Ovary (tissue), 9 donors: ENCODE results near the gene ZHX3. TPM values are rescaled to one million over a fixed set of nuclear protein-coding genes. Genes with fewer than 3 reads are reported as not detected.
"Not testable (repeated sequence)": the region's sequence is repeated elsewhere in the genome, so short reads cannot be mapped to it uniquely, and the experiment has no call there.

ENCODE experiments used
- DNase-seq, 5 donors: peaks; one replicate each; pipeline ENCODE4 v3.0.0-alpha.2; 2019 to 2020
- H3K27ac ChIP-seq, 2 donors: fragments of 200-600 bp; one replicate each; pipeline versions ENCODE4 v1.5.1 to v1.8.0; 2019 to 2022
- H3K27me3 ChIP-seq: fragments of 200-600 bp; one replicate; pipeline ENCODE4 v1.8.0; 2022
- H3K36me3 ChIP-seq: fragments of 200-600 bp; sonication (generic); one replicate; pipeline ENCODE4 v1.5.1; 2019
- H3K4me1 ChIP-seq: one replicate; pipeline ENCODE4 v1.8.1; 2013; ENCODE audit warnings: mild to moderate bottlenecking, moderate library complexity; ENCODE audit not compliant: insufficient read depth
- H3K4me3 ChIP-seq: fragments of 200-600 bp; sonication (generic); one replicate; pipeline ENCODE4 v1.5.1; 2017
- H3K9me3 ChIP-seq, 2 donors: fragments of 200-600 bp in 1 of 2; sonication (generic) in 1 of 2; one replicate each; pipeline versions ENCODE4 v1.5.1 to v1.8.1; 2013 to 2019; ENCODE audit warnings: mild to moderate bottlenecking in 1 of 2, moderate library complexity in 1 of 2
- CTCF ChIP-seq, 3 donors: fragments of 450-650 bp in 2 of 3; fragments of 200-600 bp in 1 of 3; IDR thresholded peaks; one replicate each; pipeline versions ENCODE4 v1.5.1 to v1.8.0; 2016 to 2022; ENCODE audit warnings: antibody characterized with exemption in 3 of 3, mild to moderate bottlenecking in 1 of 3
- EP300 ChIP-seq: sonication (generic); formaldehyde crosslinking; IDR thresholded peaks from one replicate; pipeline ENCODE4 v1.6.1; 2017; ENCODE audit warnings: antibody characterized with exemption
- POLR2A ChIP-seq: fragments of 450-650 bp; IDR thresholded peaks from one replicate; pipeline ENCODE4 v1.6.1; 2017; ENCODE audit warnings: antibody characterized with exemption, mild to moderate bottlenecking, moderate library complexity
- WGBS, 3 donors: extraction: QIAGEN DNeasy Blood & Tissue Kit in 1 of 3; methylation state at CpG; one replicate each; pipeline versions ENCODE4 v1.1.5 to v1.1.7; 2013 to 2017; 5-methylcytosine and 5-hydroxymethylcytosine counted together
- intact Hi-C, 4 donors: fragments of 100-400 bp; cut with DNase I; formaldehyde crosslinking; loops; one replicate each; pipeline versions ENCODE4 v1.11.0 to v1.15.1; 2022 to 2023
- polyA plus RNA-seq, 2 donors: library from polyadenylated mRNA; stranded (reverse); fragments of 200-250 nt in 1 of 2; fragments of 350-450 nt in 1 of 2; fragmentation: Illumina TruSeq in 1 of 2; extraction: RNeasy Lipid Tissue Mini Kit (QIAGEN cat#74804) in 1 of 2; gene quantifications; one replicate each; pipeline ENCODE4 v1.2.3, GENCODE V29; 2013 to 2014
- total RNA-seq, 7 donors: library from RNA; depleted of rRNA in 2 of 7; stranded (reverse); fragments of >200 nt in 2 of 7; fragmentation: NEBNext Ultra II Directional in 3 of 7; extraction: Animal tissue kit (Norgen Biotek cat#: 25700) in 3 of 7; gene quantifications; one replicate each; pipeline versions ENCODE4 v1.1.0 to v1.2.4, GENCODE V29; 2016 to 2023
- donor health status: DM: no; HTN: no; CAD: no; lungs with moderate emphysema.
- donor health status: DM: no; HTN: no; CAD: no.
- donor health status: Bipolar disorder and iron deficiency.
- donor health status: DM: yes; HTN: yes; CAD: no.
- donor health status: DM: no; HTN: no; CAD: no.
- donor health status: DM: yes; HTN: yes; CAD: no.

The ZHX3 gene
- total and polyA plus RNA-seq, 9 donors: 17.5 to 72.0 (median 39.6) TPM

GRCh38 chr20:41316602-41317545 is 657 bp downstream of the ZHX3 start:
- Histone ChIP-seq H3K27ac (peak overlapping the region; percentile 74 to 81), H3K4me3 (peak overlapping the region; percentile 85), H3K27me3 (no peaks in the 10 kb centered on the region), H3K4me1 (peaks cover 15% of the 10 kb centered on the region), H3K9me3 (no peaks in the 10 kb centered on the region), H3K36me3 (no peaks in the 10 kb centered on the region)
- peak; percentile 78 to 88 (median 85) for DNase-seq
- TF ChIP-seq POLR2A: no peak
- TF ChIP-seq EP300: no peak
- no peak for TF ChIP-seq CTCF (IDR thresholded peaks at IDR 0.05)
- 1% methylated on average over 53 to 66 of the region's 66 CpGs for WGBS, 3 donors
- intact Hi-C loops: loop anchor here in 2 of 4 donors (5.0 to 10.0 kb wide), 2 partner anchors 62 to 70 kb away; no protein-coding TSS in a partner anchor

- no peak for DNase-seq
- peak overlapping the region in 1 of 2 donors; percentile 74 for H3K27ac ChIP-seq
- H3K27me3 ChIP-seq: no peaks in the 10 kb centered on the region
- H3K36me3 ChIP-seq: no peaks in the 10 kb centered on the region
- no peaks in the 10 kb centered on the region for H3K9me3 ChIP-seq
- intact Hi-C loops: loop anchor here in 2 of 4 donors (5.0 to 10.0 kb wide), 2 partner anchors 61 to 69 kb away; no protein-coding TSS in a partner anchor
- H3K4me3 ChIP-seq: peak overlapping the region; percentile 85
- peaks cover 15% of the 10 kb centered on the region for H3K4me1 ChIP-seq
- 8 to 17% (median 10%) methylated on average over 6 of the region's 6 CpGs for WGBS, 3 donors
- TF ChIP-seq EP300 (no peak), CTCF (IDR thresholded peaks at IDR 0.05) (no peak), POLR2A (no peak)
Measured at GRCh38 chr20:41316051-41316450, 1.5 kb downstream of the ZHX3 start.

GRCh38 chr20:41314386-41314785 is 3.1 kb downstream of the ZHX3 start:
- Histone ChIP-seq H3K27me3 (no peaks in the 10 kb centered on the region), H3K9me3 (no peaks in the 10 kb centered on the region), H3K4me3 (no peak overlapping the region), H3K36me3 (no peaks in the 10 kb centered on the region), H3K27ac (peak overlapping the region in 1 of 2 donors; percentile 41), H3K4me1 (peaks cover 25% of the 10 kb centered on the region)
- WGBS, 3 donors: 21 to 35% (median 30%) methylated on average over 2 of the region's 2 CpGs
- no peak for DNase-seq
- intact Hi-C loops: loop anchor here in 1 of 4 donors (10.0 kb wide), 1 partner anchor 60 kb away; no protein-coding TSS in a partner anchor
- TF ChIP-seq POLR2A (no peak), CTCF (IDR thresholded peaks at IDR 0.05) (no peak), EP300 (no peak)

GRCh38 chr20:41312009-41312408 is 5.5 kb downstream of the ZHX3 start:
- DNase-seq, H3K4me3 ChIP-seq, H3K27ac ChIP-seq, H3K9me3 ChIP-seq, H3K36me3 ChIP-seq, H3K27me3 ChIP-seq: not testable (repeated sequence)
- H3K4me1 ChIP-seq: peaks cover 31% of the 10 kb centered on the region
- WGBS, 3 donors: 93 to 96% (median 93%) methylated on average over 6 of the region's 6 CpGs
- intact Hi-C loops: loop anchor here in 1 of 4 donors (10.0 kb wide), 1 partner anchor 57 kb away; no protein-coding TSS in a partner anchor
